Limb (tissue), 2 donors: ENCODE results near the gene PRLR.

Source experiments
- DNase-seq, 2 donors: peaks; one replicate each; pipeline ENCODE4 v3.0.0-alpha.2; 2016; ENCODE audit errors: extremely low spot score in 2 of 2

The PRLR gene

DNA sequence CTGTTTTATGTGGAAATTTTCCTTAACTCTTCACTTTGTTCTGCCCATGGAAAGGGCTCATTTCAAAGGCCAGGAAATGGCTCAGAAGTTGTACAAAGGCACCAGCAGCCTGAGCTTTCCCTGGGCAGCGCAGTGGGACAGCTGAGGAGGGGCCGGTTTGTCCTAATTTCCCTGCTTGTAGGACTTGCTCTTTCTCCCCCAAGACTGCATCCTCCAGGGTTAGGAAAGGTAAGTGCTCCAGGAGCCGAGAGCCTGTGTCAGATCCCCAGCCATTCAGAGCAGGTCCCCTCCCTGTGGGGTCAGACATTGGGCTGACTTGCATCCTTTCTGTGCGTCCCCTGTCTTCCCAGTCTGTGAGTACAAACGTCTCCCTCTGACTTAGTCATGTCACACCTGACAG, 226.1 kb downstream of the PRLR start:
- DNase-seq = no peak

DNA sequence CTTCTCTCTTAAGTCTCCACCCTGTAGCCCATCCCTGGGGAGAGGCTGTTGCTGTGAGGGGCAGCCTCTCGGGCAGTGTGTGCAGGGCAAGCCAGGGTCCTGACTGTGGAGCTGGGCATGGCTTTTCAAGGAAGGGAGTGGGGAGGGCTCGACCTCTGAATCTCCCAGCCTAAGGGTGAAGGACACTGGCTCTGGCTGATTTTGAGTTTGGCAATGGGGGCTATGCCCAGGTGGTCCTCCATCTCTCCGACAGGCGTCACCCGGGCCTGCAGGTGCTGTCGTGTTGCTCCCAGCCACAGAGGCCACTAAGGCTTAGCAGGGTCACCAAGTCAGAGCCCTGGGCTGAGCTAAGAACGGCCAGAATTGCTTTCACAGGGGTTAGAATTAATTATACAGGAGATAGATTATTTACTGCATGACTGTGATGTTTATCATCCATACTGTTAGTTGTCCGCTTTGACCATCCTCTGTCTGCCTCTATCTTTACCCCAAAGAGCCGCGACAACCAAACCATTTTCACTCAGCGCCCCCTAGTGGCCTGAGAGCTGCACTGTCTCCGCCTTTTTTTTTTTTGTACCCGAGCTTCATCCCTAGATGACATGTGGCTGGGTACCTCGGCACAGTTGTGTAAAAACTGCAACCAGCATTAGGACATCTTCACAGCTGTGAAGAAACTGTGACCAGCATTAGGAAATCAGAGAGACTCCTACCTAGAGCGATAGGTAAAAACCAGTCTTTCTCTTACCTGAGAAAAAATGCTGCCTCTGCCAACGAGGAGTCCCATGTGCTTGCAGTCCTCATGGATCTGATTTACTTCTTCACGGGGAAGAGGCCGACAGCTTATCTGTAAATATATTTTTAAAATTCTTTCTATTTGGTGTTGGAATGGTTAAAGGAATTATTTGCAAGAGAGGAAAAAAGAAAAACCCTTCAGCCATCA, 227.0 kb downstream of the PRLR start:
- DNase-seq = peak; percentile 23 to 74

DNA sequence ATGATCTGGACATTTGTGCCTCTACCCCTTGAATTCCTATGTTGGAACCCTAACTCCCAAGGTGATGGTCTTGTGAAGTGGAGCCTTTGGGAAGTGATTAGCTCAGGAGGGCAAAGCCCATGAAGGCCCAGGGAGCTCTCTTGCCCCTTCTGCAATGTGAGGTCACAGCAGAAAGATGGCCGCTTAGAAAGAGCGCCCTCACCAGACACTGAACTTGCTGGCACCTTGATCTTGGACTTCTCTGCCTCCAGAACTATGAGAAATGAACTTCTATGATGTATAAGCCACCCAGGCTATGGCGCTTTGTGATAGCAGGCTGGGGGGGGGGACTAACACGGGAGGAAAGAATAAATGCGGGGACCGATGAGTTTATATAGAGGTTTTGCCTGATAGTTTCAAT, 227.8 kb downstream of the PRLR start:
- no peak for DNase-seq

DNA sequence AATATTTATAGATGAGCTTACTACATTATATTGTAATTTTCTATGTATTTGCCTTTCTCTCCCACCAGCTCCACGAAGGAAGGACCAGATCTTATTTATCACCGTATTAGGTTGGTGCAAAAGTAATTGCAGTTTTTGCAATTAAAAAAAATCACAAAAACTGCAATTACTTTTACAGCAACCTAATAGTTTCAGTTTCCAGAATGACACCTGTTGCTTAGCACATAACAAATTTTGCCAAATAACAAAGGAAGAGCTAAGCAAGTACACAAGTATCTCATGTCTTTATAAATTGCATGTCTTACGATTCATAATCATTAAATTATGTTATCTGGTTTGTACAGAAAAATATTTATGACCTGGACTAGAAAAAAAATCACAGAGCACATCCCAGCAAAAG, 228.4 kb downstream of the PRLR start:
- no peak for DNase-seq
